Tibial nerve (tissue), 4 donors: ENCODE results near the gene EEF1AKMT3. TPM values are rescaled to one million over a fixed set of nuclear protein-coding genes. Genes with fewer than 3 reads are reported as not detected.

Experiments used
- DNase-seq, 2 donors: peaks; one replicate each; pipeline ENCODE4 v3.0.0-alpha.2; 2019; ENCODE audit warnings: low spot score in 2 of 2
- H3K27ac ChIP-seq, 4 donors: fragments of 200-600 bp; sonication (generic) in 3 of 4; one replicate each; pipeline ENCODE4 v1.5.1; 2017 to 2019; ENCODE audit warnings: mild to moderate bottlenecking in 1 of 4
- H3K27me3 ChIP-seq, 2 donors: fragments of 200-600 bp; sonication (generic) in 1 of 2; one replicate each; pipeline versions ENCODE4 v1.5.1 to v1.6.0; 2017 to 2019
- H3K36me3 ChIP-seq, 3 donors: fragments of 200-600 bp; sonication (generic); one replicate each; pipeline ENCODE4 v1.5.1; 2018 to 2019
- H3K4me1 ChIP-seq, 4 donors: fragments of 200-600 bp; sonication (generic) in 3 of 4; one replicate each; pipeline ENCODE4 v1.5.1; 2017 to 2019
- H3K4me3 ChIP-seq, 4 donors: fragments of 200-600 bp; sonication (generic) in 3 of 4; one replicate each; pipeline ENCODE4 v1.5.1; 2017 to 2019; ENCODE audit warnings: mild to moderate bottlenecking in 1 of 4, moderate library complexity in 1 of 4
- H3K9me3 ChIP-seq, 4 donors: fragments of 200-600 bp; sonication (generic) in 3 of 4; one replicate each; pipeline ENCODE4 v1.5.1; 2017 to 2019
- EP300 ChIP-seq, 2 donors: sonication (generic); formaldehyde crosslinking; IDR thresholded peaks; one replicate each; pipeline ENCODE4 v1.6.1; 2017; ENCODE audit warnings: antibody characterized with exemption in 2 of 2, mild to moderate bottlenecking in 1 of 2
- POLR2A ChIP-seq, 2 donors: fragments of 450-650 bp; IDR thresholded peaks; one replicate each; pipeline ENCODE4 v1.6.1; 2017; ENCODE audit warnings: antibody characterized with exemption in 2 of 2, mild to moderate bottlenecking in 2 of 2, moderate library complexity in 2 of 2
- WGBS, 2 donors: methylation state at CpG; one replicate each; pipeline ENCODE4 v1.1.5; 2018; 5-methylcytosine and 5-hydroxymethylcytosine counted together
- total RNA-seq, 4 donors: library from RNA; depleted of rRNA; stranded (reverse); fragments of >200 nt; gene quantifications; one replicate each; pipeline ENCODE4 v1.1.0, GENCODE V29; 2016
- TF ChIP-seq, protein P1 (sequence below), 5 experiments: fragments of 200-600 bp in 3 of 5; fragments of 450-650 bp in 2 of 5; sonication (generic) in 3 of 5; IDR thresholded peaks; one replicate each; pipeline ENCODE4 v1.5.1; 2016 to 2019; ENCODE audit warnings: antibody characterized with exemption in 5 of 5, mild to moderate bottlenecking in 3 of 5, moderate library complexity in 2 of 5

EEF1AKMT3 gene
- total RNA-seq, 4 donors from 2014 or later = 8.0 to 16.3 (median 9.6) TPM

DNA sequence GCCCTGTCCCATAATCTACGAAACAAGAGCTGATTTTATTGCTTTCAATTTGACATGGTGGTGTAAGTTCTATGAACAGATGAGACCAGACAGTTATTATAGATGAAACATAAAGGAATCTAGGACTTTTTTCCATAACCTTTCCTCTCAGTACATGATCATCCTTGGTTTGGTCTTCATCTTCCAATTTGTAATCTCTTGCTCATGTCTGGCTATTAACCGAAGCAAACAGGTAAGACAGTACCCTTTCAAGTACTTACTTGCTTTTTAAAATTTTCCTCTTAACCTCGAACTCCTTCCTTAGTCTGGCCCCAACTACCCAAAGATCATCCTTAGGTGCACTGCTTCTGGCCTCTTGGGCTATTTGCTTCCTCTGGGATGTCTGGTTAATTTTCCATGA is 26.4 kb upstream of the EEF1AKMT3 start:
- no peak for DNase-seq
- H3K4me1 ChIP-seq = peaks cover 0 to 31% (median 6%) of the 10 kb centered on the region in 4 donors
- H3K9me3 ChIP-seq = no peaks in the 10 kb centered on the region
- H3K27me3 ChIP-seq = peaks cover 0 to 3% of the 10 kb centered on the region in 2 donors
- no peak for TF ChIP-seq EP300 (IDR thresholded peaks at IDR 0.05)
- no peak for TF ChIP-seq POLR2A (IDR thresholded peaks at IDR 0.05)
- TF ChIP-seq, protein P1, sequence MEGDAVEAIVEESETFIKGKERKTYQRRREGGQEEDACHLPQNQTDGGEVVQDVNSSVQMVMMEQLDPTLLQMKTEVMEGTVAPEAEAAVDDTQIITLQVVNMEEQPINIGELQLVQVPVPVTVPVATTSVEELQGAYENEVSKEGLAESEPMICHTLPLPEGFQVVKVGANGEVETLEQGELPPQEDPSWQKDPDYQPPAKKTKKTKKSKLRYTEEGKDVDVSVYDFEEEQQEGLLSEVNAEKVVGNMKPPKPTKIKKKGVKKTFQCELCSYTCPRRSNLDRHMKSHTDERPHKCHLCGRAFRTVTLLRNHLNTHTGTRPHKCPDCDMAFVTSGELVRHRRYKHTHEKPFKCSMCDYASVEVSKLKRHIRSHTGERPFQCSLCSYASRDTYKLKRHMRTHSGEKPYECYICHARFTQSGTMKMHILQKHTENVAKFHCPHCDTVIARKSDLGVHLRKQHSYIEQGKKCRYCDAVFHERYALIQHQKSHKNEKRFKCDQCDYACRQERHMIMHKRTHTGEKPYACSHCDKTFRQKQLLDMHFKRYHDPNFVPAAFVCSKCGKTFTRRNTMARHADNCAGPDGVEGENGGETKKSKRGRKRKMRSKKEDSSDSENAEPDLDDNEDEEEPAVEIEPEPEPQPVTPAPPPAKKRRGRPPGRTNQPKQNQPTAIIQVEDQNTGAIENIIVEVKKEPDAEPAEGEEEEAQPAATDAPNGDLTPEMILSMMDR (IDR thresholded peaks at IDR 0.05) = no peak
- H3K4me3 ChIP-seq = peak overlapping the region in 1 of 4 donors; percentile 74
- WGBS, 2 donors = 87% methylated on average over 3 of the region's 3 CpGs
- H3K36me3 ChIP-seq = peaks cover 0 to 50% (median 4%) of the 10 kb centered on the region in 3 donors
- peak overlapping the region in 2 of 4 donors; percentile 93 to 99 for H3K27ac ChIP-seq

GRCh38 chr12:57749061-57749460 is 23.4 kb upstream of the EEF1AKMT3 start:
- TF ChIP-seq, protein P1 (IDR thresholded peaks at IDR 0.05) = no peak
- TF ChIP-seq POLR2A (IDR thresholded peaks at IDR 0.05) (no peak), EP300 (IDR thresholded peaks at IDR 0.05) (no peak)
- no peak for DNase-seq
- Histone ChIP-seq H3K27me3 (no peaks in the 10 kb centered on the region), H3K27ac (no peak overlapping the region), H3K36me3 (peaks cover 0 to 50% (median 4%) of the 10 kb centered on the region in 3 donors), H3K4me1 (peaks cover 0 to 48% (median 11%) of the 10 kb centered on the region in 4 donors), H3K4me3 (no peak overlapping the region), H3K9me3 (no peaks in the 10 kb centered on the region)
- 91 to 93% methylated on average over 5 of the region's 5 CpGs for WGBS, 2 donors

GRCh38 chr12:57750561-57751431 is 21.6 kb upstream of the EEF1AKMT3 start:
- peak overlapping the region; percentile 68 to 89 (median 78) for H3K4me3 ChIP-seq
- peaks cover 0 to 50% (median 4%) of the 10 kb centered on the region in 3 donors for H3K36me3 ChIP-seq
- DNase-seq = no peak
- no peaks in the 10 kb centered on the region for H3K9me3 ChIP-seq
- H3K27ac ChIP-seq = peak overlapping the region; percentile 83 to 96 (median 84)
- 88 to 90% methylated on average over 15 of the region's 15 CpGs for WGBS, 2 donors
- TF ChIP-seq POLR2A (IDR thresholded peaks at IDR 0.05) = no peak
- TF ChIP-seq EP300 (IDR thresholded peaks at IDR 0.05) = no peak
- TF ChIP-seq, protein P1 (IDR thresholded peaks at IDR 0.05) = no peak
- H3K4me1 ChIP-seq = peaks cover 0 to 48% (median 15%) of the 10 kb centered on the region in 4 donors
- no peaks in the 10 kb centered on the region for H3K27me3 ChIP-seq

- DNase-seq = no peak
- no peak for TF ChIP-seq EP300 (IDR thresholded peaks at IDR 0.05)
- TF ChIP-seq POLR2A (IDR thresholded peaks at IDR 0.05) = no peak
- TF ChIP-seq, protein P1 (IDR thresholded peaks at IDR 0.05) = no peak
- peaks cover 0 to 48% (median 19%) of the 10 kb centered on the region in 4 donors for H3K4me1 ChIP-seq
- H3K4me3 ChIP-seq = peak overlapping the region; percentile 68 to 89 (median 78)
- 7 to 9% methylated on average over 8 of the region's 8 CpGs for WGBS, 2 donors
- H3K36me3 ChIP-seq = peaks cover 0 to 46% (median 4%) of the 10 kb centered on the region in 3 donors
- H3K9me3 ChIP-seq = no peaks in the 10 kb centered on the region
- H3K27ac ChIP-seq = peak overlapping the region; percentile 83 to 96 (median 84)
- H3K27me3 ChIP-seq = no peaks in the 10 kb centered on the region
Measured at GRCh38 chr12:57751432-57751787, 21.0 kb upstream of the EEF1AKMT3 start.
